K562 treated with DMSO at 1 percent for 48 hours (cell line): ENCODE measurements around the gene PJA2. TPM values are rescaled to one million over a fixed set of nuclear protein-coding genes. Genes with fewer than 3 reads are reported as not detected.

Source experiments
- total RNA-seq: library from RNA; unstranded; fragments of 300-600 nt; gene quantifications from 2 replicates; pipeline ENCODE4 v1.2.3, GENCODE V29; 2022; ENCODE audit warnings: low replicate concordance; ENCODE audit errors: extremely low read depth

Gene PJA2, protein sequence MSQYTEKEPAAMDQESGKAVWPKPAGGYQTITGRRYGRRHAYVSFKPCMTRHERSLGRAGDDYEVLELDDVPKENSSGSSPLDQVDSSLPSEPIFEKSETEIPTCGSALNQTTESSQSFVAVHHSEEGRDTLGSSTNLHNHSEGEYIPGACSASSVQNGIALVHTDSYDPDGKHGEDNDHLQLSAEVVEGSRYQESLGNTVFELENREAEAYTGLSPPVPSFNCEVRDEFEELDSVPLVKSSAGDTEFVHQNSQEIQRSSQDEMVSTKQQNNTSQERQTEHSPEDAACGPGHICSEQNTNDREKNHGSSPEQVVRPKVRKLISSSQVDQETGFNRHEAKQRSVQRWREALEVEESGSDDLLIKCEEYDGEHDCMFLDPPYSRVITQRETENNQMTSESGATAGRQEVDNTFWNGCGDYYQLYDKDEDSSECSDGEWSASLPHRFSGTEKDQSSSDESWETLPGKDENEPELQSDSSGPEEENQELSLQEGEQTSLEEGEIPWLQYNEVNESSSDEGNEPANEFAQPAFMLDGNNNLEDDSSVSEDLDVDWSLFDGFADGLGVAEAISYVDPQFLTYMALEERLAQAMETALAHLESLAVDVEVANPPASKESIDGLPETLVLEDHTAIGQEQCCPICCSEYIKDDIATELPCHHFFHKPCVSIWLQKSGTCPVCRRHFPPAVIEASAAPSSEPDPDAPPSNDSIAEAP
- total RNA-seq = not detected in 2 replicates

DNA sequence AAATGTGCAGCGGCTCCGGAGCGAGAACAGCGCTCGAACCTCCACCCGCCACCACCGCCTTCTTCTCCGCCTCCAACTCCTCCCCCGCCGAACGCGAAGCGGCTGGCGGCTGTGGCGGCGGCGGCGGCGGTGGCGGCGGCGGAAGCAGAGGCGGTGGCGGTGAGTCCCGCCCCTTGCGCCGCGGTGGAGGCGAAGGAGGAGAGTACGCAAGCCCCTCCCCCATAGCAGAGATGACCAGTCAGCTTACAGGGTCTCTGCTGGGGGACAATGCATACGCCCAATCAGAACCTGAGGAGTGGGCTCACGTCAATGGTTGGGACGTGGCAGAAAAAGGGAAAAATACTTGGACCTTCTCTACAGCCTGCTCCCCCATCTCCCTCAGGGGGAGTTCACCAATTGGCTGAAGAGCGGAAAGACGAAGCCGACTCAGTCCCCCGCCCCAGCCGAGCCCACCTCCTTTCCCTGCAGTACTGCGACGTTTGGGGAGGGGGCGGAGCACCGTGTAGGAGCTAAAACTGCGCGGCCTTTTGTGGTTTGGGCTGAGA is at the start of gene PJA2:
TSS of gene PJA2 (minus strand) at position 131 of the 545 bp plus-strand sequence. CDS start 26,541 bp downstream, outside the sequence.

